GM23338 (cell line): ENCODE results near the gene NTRK1. TPM values are rescaled to one million over a fixed set of nuclear protein-coding genes. Genes with fewer than 3 reads are reported as not detected.

Source experiments
- ATAC-seq: fragments of 200-7000 bp; cut with Tn5 transposase; 3 replicates; pipeline ENCODE4 v1.9.1; 2020
- DNase-seq: peaks from one replicate; pipeline ENCODE4 v3.0.0-alpha.2; 2015; ENCODE audit warnings: low spot score
- H2AFZ ChIP-seq: fragments of 200-600 bp; sonication (generic); 2 replicates; pipeline ENCODE4 v1.8.0; 2016; ENCODE audit warnings: antibody characterized with exemption, mild to moderate bottlenecking, moderate library complexity
- H3F3A ChIP-seq: fragments of 200-600 bp; sonication (generic); replicated peaks from 2 replicates; pipeline ENCODE4 v1.8.0; 2017; ENCODE audit warnings: antibody characterized with exemption, mixed run types, low read depth
- H3K27ac ChIP-seq: fragments of 200-600 bp; sonication (generic); 2 replicates; pipeline ENCODE4 v1.6.1; 2016; ENCODE audit warnings: low read depth
- H3K27me3 ChIP-seq: fragments of 200-600 bp; sonication (generic); 2 replicates; pipeline ENCODE4 v1.8.0; 2016; ENCODE audit warnings: mild to moderate bottlenecking, mixed run types, moderate library complexity; ENCODE audit not compliant: insufficient read depth
- H3K36me3 ChIP-seq: fragments of 200-600 bp; sonication (generic); 2 replicates; pipeline ENCODE4 v1.8.0; 2016; ENCODE audit warnings: mild to moderate bottlenecking; ENCODE audit not compliant: insufficient read depth
- H3K4me1 ChIP-seq: fragments of 200-600 bp; sonication (generic); 2 replicates; pipeline ENCODE4 v1.8.0; 2016; ENCODE audit warnings: mild to moderate bottlenecking, moderate library complexity; ENCODE audit not compliant: insufficient read depth
- H3K4me2 ChIP-seq: fragments of 200-600 bp; sonication (generic); 2 replicates; pipeline ENCODE4 v1.7.1; 2017; ENCODE audit warnings: mixed run types
- H3K4me3 ChIP-seq: fragments of 200-600 bp; sonication (generic); 2 replicates; pipeline ENCODE4 v1.6.1; 2016; ENCODE audit warnings: mixed run types
- H3K79me2 ChIP-seq: fragments of 200-600 bp; sonication (generic); replicated peaks from 2 replicates; pipeline ENCODE4 v1.8.0; 2017; ENCODE audit warnings: mild to moderate bottlenecking; ENCODE audit not compliant: insufficient read depth
- H3K9me2 ChIP-seq: fragments of 200-600 bp; sonication (generic); 2 replicates; pipeline ENCODE4 v1.8.0; 2017; ENCODE audit not compliant: insufficient read depth
- H4K20me1 ChIP-seq: fragments of 200-600 bp; sonication (generic); replicated peaks from 2 replicates; pipeline ENCODE4 v1.8.0; 2017; ENCODE audit warnings: mild to moderate bottlenecking; ENCODE audit not compliant: insufficient read depth
- H3K27ac Mint-ChIP-seq: 2 replicates; pipeline ENCODE4 v1.8.0; 2020; ENCODE audit warnings: inconsistent platforms, mild to moderate bottlenecking, moderate library complexity, mixed read lengths
- H3K27me3 Mint-ChIP-seq: 3 replicates; pipeline ENCODE4 v1.8.0; 2022; ENCODE audit warnings: low read depth, mild to moderate bottlenecking, moderate library complexity, mixed read lengths, inconsistent platforms; ENCODE audit not compliant: insufficient read depth, poor library complexity
- H3K36me3 Mint-ChIP-seq: 3 replicates; pipeline ENCODE4 v1.8.0; 2021; ENCODE audit warnings: low read depth, mild to moderate bottlenecking, inconsistent platforms, moderate library complexity, mixed read lengths
- H3K4me1 Mint-ChIP-seq: 3 replicates; pipeline ENCODE4 v1.8.0; 2020; ENCODE audit warnings: mild to moderate bottlenecking, inconsistent platforms, mixed read lengths
- H3K4me3 Mint-ChIP-seq: 3 replicates; pipeline ENCODE4 v1.8.0; 2021; ENCODE audit warnings: moderate library complexity, mild to moderate bottlenecking, inconsistent platforms, mixed read lengths
- H3K9me3 Mint-ChIP-seq: 3 replicates; pipeline ENCODE4 v1.8.0; 2020; ENCODE audit warnings: moderate library complexity, mild to moderate bottlenecking, inconsistent platforms, mixed read lengths
- CTCF ChIP-seq, 2 experiments: fragments of 200-600 bp in 1 of 2; sonication (generic) in 1 of 2; conservative IDR thresholded peaks; 2 replicates each; pipeline versions ENCODE4 v1.5.1 to v1.6.1; 2016 to 2017; ENCODE audit warnings: antibody characterized with exemption in 2 of 2, low read depth in 2 of 2, mild to moderate bottlenecking in 2 of 2, moderate library complexity in 1 of 2
- ETS1 ChIP-seq: IDR thresholded peaks from 2 replicates; pipeline ENCODE4 v1.6.1; 2016; ENCODE audit warnings: antibody characterized with exemption
- EZH2 ChIP-seq: fragments of 200-600 bp; sonication (generic); IDR thresholded peaks from one replicate; pipeline ENCODE4 v1.8.0; 2017; ENCODE audit warnings: antibody characterized with exemption, mild to moderate bottlenecking, low read depth; ENCODE audit not compliant: unreplicated experiment
- EZH2phosphoT487 ChIP-seq: fragments of 200-600 bp; sonication (generic); IDR thresholded peaks from one replicate; pipeline ENCODE4 v1.8.1; 2018; ENCODE audit warnings: antibody characterized with exemption; ENCODE audit not compliant: unreplicated experiment
- REST ChIP-seq: IDR thresholded peaks from one replicate; pipeline ENCODE4 v1.6.1; 2018; ENCODE audit warnings: antibody characterized with exemption; ENCODE audit not compliant: unreplicated experiment
- STAT1 ChIP-seq: IDR thresholded peaks from one replicate; pipeline ENCODE4 v1.6.1; 2016; ENCODE audit warnings: antibody characterized with exemption; ENCODE audit not compliant: unreplicated experiment
- polyA plus RNA-seq: library from polyadenylated mRNA; unstranded; fragments of >200 nt; fragmentation: Nextera tagmentation; extraction: Ambion mirVana; gene quantifications from 2 replicates; pipeline ENCODE4 v1.2.1, GENCODE V29; 2016
- total RNA-seq: library from RNA; depleted of rRNA; stranded (reverse); fragments of >200 nt; shearing (Covaris generic); gene quantifications from 2 replicates; pipeline ENCODE4 v1.2.3, GENCODE V29; 2014

The NTRK1 gene
- total and polyA plus RNA-seq, 2 experiments from 2014 or later, result 0.42 to 0.45 TPM

- DNase-seq, result peak; percentile 69
- no peak overlapping the region for H3K4me3 Mint-ChIP-seq
- H3K27me3 ChIP-seq, result peaks cover 58% of the 10 kb centered on the region
Observed at GRCh38 chr1:156838972-156839371, 21.7 kb upstream of the NTRK1 start.

GRCh38 chr1:156839426-156840109 lies 21.1 kb upstream of the NTRK1 start:
- no peak overlapping the region for H3K4me3 Mint-ChIP-seq
- Histone ChIP-seq H3K4me3 (no peak overlapping the region), H3K4me2 (no peak overlapping the region), H3K4me1 (peaks cover 10% of the 10 kb centered on the region; the same call in 1 of the 2 replicates), H4K20me1 (no peaks in the 10 kb centered on the region; the same call in 1 of the 2 replicates), H3F3A (no peaks in the 10 kb centered on the region), H3K9me2 (no peaks in the 10 kb centered on the region), H2AFZ (no peak overlapping the region), H3K36me3 (no peaks in the 10 kb centered on the region), H3K27ac (no peak overlapping the region), H3K79me2 (no peaks in the 10 kb centered on the region), H3K27me3 (peaks cover 58% of the 10 kb centered on the region)
- H3K36me3 Mint-ChIP-seq, result no peaks in the 10 kb centered on the region
- H3K9me3 Mint-ChIP-seq, result no peaks in the 10 kb centered on the region
- no peak overlapping the region for H3K27ac Mint-ChIP-seq
- peaks cover 45% of the 10 kb centered on the region for H3K27me3 Mint-ChIP-seq
- H3K4me1 Mint-ChIP-seq, result peaks cover 16% of the 10 kb centered on the region
- TF ChIP-seq REST, result no peak
- TF ChIP-seq EZH2, result no peak
- DNase-seq, result no peak
- no peak for ATAC-seq

More at GRCh38 chr1:156838972-156839371, 21.7 kb upstream of the NTRK1 start:
- Histone ChIP-seq H3K4me2 (no peak overlapping the region), H3K79me2 (no peaks in the 10 kb centered on the region), H3F3A (no peaks in the 10 kb centered on the region), H2AFZ (no peak overlapping the region), H3K36me3 (no peaks in the 10 kb centered on the region), H4K20me1 (no peaks in the 10 kb centered on the region; the same call in 1 of the 2 replicates), H3K27ac (no peak overlapping the region), H3K4me1 (peaks cover 8% of the 10 kb centered on the region; the same call in 1 of the 2 replicates), H3K9me2 (no peaks in the 10 kb centered on the region), H3K4me3 (no peak overlapping the region)
- Mint-ChIP-seq H3K9me3 (no peaks in the 10 kb centered on the region), H3K27me3 (peaks cover 40% of the 10 kb centered on the region), H3K27ac (no peak overlapping the region), H3K36me3 (no peaks in the 10 kb centered on the region), H3K4me1 (peaks cover 14% of the 10 kb centered on the region)
- peak; percentile 84 for ATAC-seq
- no peak for TF ChIP-seq STAT1
- TF ChIP-seq ETS1, result no peak
- TF ChIP-seq CTCF (conservative IDR thresholded peaks at IDR 0.05; ENCODE audit: low read depth in 2 of 2), result peak; percentile 95 to 98
- no peak for TF ChIP-seq EZH2phosphoT487
- TF ChIP-seq EZH2, result no peak
